Measurements from ENCODE around the gene GAS2L2.

The GAS2L2 gene

GRCh38 chr17:35745246-35745645 is 7.8 kb downstream of the GAS2L2 start:
- no peak for DNase-seq (ENCODE audit: low spot score)

- DNase-seq (ENCODE audit: low spot score): no peak
Measured at GRCh38 chr17:35744830-35745229, 8.2 kb downstream of the GAS2L2 start.

- DNase-seq (ENCODE audit: low spot score): no peak
Measured at GRCh38 chr17:35743626-35744328, 9.3 kb downstream of the GAS2L2 start.

- DNase-seq (ENCODE audit: low spot score): no peak
Measured at GRCh38 chr17:35742896-35743477, 10.1 kb downstream of the GAS2L2 start.

GRCh38 chr17:35742496-35742895 is 10.5 kb downstream of the GAS2L2 start:
- no peak for DNase-seq (ENCODE audit: low spot score)

- no peak for DNase-seq (ENCODE audit: low spot score)
Measured at GRCh38 chr17:35740997-35741931, 11.8 kb downstream of the GAS2L2 start.

- DNase-seq (ENCODE audit: low spot score): no peak
Measured at GRCh38 chr17:35740216-35740615, 12.8 kb downstream of the GAS2L2 start.

- DNase-seq (ENCODE audit: low spot score): no peak
Measured at GRCh38 chr17:35738519-35739133, 14.4 kb downstream of the GAS2L2 start.

GRCh38 chr17:35736236-35736635 is 16.8 kb downstream of the GAS2L2 start:
- DNase-seq (ENCODE audit: low spot score): no peak

GRCh38 chr17:35735036-35735805 is 17.8 kb downstream of the GAS2L2 start:
- DNase-seq (ENCODE audit: low spot score): no peak

GRCh38 chr17:35734396-35734795 is 18.6 kb downstream of the GAS2L2 start:
- DNase-seq (ENCODE audit: low spot score): no peak

GRCh38 chr17:35733366-35733765 is 19.7 kb downstream of the GAS2L2 start:
- DNase-seq (ENCODE audit: low spot score): no peak

- no peak for DNase-seq (ENCODE audit: low spot score)
Measured at GRCh38 chr17:35732806-35733136, 20.3 kb downstream of the GAS2L2 start.

GRCh38 chr17:35731917-35732805 is 20.9 kb downstream of the GAS2L2 start:
- no peak for DNase-seq (ENCODE audit: low spot score)

GRCh38 chr17:35731239-35731916 is 21.7 kb downstream of the GAS2L2 start, which contains the start of gene RASL10B:
TSS of gene RASL10B (plus strand) at chr17:35731639. CDS start at chr17:35735185, 3,546 bp downstream.
- no peak for DNase-seq (ENCODE audit: low spot score)

- DNase-seq (ENCODE audit: low spot score): no peak
Measured at GRCh38 chr17:35730400-35731005, 22.5 kb downstream of the GAS2L2 start.

- no peak for DNase-seq (ENCODE audit: low spot score)
Measured at GRCh38 chr17:35729405-35729833, 23.6 kb downstream of the GAS2L2 start.

- no peak for DNase-seq (ENCODE audit: low spot score)
Measured at GRCh38 chr17:35728551-35728950, 24.5 kb downstream of the GAS2L2 start.

GRCh38 chr17:35727635-35728034 is 25.4 kb downstream of the GAS2L2 start:
- DNase-seq (ENCODE audit: low spot score): no peak
